AG10803 (cell line): ENCODE data around the gene RIMBP2.

Experiments
- DNase-seq: peaks from one replicate; pipeline ENCODE4 v3.0.0; 2010; ENCODE audit warnings: low read depth
- H3K4me3 ChIP-seq: 2 replicates; pipeline ENCODE4 v1.5.1; 2011; ENCODE audit warnings: mild to moderate bottlenecking, low read length, control low read depth
- TF ChIP-seq, protein P1 (sequence below): conservative IDR thresholded peaks from 2 replicates; pipeline ENCODE4 v1.5.1; 2011; ENCODE audit warnings: mild to moderate bottlenecking, low read length, control low read depth, inconsistent platforms

The RIMBP2 gene

DNA sequence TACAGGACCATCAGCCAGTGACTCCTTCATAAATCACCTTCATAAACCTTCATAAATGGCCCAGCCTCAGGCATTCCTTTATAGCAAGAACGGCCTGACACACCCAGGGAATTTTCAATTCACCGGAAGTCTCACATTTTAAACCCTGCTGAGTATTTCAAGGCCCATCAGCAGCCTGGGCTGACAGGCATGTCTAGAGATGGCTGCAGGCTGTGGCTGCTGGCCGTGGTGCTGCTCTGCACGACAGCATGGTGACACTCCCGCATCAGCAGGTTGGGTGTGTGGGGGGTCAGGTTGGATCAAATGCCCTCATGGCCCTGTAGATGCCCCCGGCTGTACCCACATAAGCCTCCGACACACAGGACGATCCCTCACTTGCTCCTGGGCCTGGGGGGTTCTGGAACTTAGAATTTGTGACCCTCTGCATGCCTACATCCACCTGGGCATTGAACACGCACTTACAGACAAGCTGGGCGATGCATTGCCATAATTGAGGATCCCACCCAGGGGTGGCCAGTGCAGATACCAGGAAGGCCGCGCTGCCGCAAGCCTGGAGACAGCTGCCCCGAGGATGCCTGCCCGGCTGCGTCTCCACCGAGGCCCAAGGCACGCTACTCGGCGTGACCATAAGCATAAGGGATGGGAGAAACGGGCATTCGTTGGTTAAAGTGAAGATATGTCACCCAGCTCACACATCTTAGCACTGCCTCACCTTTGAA, 254.1 kb downstream of the RIMBP2 start:
- TF ChIP-seq, protein P1, sequence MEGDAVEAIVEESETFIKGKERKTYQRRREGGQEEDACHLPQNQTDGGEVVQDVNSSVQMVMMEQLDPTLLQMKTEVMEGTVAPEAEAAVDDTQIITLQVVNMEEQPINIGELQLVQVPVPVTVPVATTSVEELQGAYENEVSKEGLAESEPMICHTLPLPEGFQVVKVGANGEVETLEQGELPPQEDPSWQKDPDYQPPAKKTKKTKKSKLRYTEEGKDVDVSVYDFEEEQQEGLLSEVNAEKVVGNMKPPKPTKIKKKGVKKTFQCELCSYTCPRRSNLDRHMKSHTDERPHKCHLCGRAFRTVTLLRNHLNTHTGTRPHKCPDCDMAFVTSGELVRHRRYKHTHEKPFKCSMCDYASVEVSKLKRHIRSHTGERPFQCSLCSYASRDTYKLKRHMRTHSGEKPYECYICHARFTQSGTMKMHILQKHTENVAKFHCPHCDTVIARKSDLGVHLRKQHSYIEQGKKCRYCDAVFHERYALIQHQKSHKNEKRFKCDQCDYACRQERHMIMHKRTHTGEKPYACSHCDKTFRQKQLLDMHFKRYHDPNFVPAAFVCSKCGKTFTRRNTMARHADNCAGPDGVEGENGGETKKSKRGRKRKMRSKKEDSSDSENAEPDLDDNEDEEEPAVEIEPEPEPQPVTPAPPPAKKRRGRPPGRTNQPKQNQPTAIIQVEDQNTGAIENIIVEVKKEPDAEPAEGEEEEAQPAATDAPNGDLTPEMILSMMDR = no peak
- H3K4me3 ChIP-seq = no peak overlapping the region
- DNase-seq = no peak

DNA sequence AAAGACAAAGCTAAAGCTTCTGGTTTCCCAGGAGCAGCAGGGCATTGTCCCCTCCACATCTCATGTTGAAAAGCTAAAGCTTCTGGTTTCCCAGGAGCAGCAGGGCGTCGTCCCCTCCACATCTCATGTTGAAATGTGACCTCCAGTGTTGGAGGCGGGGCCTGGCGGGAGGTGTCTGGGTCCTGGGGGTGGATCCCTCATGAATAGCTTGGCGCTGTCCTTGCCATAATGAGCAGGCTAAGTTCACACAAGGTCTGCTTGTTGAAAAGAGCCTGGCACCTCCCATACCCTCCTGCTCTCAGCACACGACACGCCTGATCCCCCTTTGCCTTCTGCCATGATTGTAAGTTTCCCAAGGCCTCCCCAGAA, 254.7 kb downstream of the RIMBP2 start:
- TF ChIP-seq, protein P1 = no peak
- DNase-seq = no peak
- H3K4me3 ChIP-seq = no peak overlapping the region

- TF ChIP-seq, protein P1 = no peak
- no peak for DNase-seq
- no peak overlapping the region for H3K4me3 ChIP-seq
Measured at GRCh38 chr12:130460611-130461446, 255.3 kb downstream of the RIMBP2 start.

- H3K4me3 ChIP-seq = no peak overlapping the region
- DNase-seq = no peak
- TF ChIP-seq, protein P1 = no peak
Measured at GRCh38 chr12:130459916-130460315, 256.2 kb downstream of the RIMBP2 start.

DNA sequence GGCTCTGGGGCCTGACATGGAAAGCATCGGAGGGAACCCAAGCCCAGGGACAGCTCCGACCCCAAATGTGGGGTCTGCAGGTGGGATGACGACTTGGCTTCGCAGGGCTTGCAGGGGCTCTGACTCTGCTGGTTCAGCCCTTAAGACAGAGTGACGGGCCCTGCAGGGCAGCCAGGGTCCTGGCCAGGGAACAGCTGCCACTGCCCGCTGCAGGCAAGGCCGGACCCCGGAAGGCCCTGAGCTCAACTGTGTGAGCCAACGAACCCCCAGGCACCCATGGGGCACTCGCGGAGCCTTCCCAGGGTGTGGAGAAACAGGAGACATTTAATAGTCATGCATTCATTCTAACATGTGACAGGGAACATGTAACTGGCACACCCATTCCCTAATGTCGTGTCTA, 257.8 kb downstream of the RIMBP2 start:
- no peak overlapping the region for H3K4me3 ChIP-seq
- TF ChIP-seq, protein P1 = no peak
- DNase-seq = no peak

DNA sequence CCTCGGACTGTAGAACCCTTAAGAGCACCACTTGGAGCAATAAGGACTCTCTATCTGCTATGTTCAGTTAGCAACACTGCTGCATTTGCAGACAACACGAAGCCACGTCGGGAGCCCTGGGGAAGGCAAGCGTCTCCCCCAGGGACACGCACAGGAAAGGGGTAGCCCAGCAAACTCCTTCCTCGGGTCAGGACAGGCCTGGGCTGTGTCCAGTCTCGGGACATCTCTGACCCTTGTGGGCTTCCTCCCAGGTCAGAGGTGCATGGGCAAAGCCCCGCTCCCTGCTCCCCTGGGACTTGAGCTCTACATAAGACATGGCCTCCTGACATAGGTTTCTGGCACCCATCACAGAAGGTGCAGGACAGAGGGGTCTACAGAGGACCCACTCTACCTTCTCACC, 258.9 kb downstream of the RIMBP2 start:
- H3K4me3 ChIP-seq = no peak overlapping the region
- TF ChIP-seq, protein P1 = no peak
- no peak for DNase-seq
